ENCODE data around the gene B3GAT3.

- TF ChIP-seq CTCF (IDR thresholded peaks at IDR 0.05 in 2 of 3, conservative IDR thresholded peaks at IDR 0.05 in 1 of 3; ENCODE audit: borderline replicate concordance in 1 of 3, insufficient read depth in 1 of 3, low read depth in 2 of 3, low read length in 2 of 3) = no peak
- no peak for TF ChIP-seq EZH2 (IDR thresholded peaks at IDR 0.05)
- no peak for TF ChIP-seq JUND (IDR thresholded peaks at IDR 0.05)
- TF ChIP-seq POLR2AphosphoS5 (IDR thresholded peaks at IDR 0.05; ENCODE audit: low read depth, low read length) = no peak
- TF ChIP-seq SP1 (IDR thresholded peaks at IDR 0.05; ENCODE audit: low read depth) = no peak
- TF ChIP-seq SIN3A (IDR thresholded peaks at IDR 0.05; ENCODE audit: low read depth) = no peak
- no peak for TF ChIP-seq ZFX (IDR thresholded peaks at IDR 0.05)
- no peak for TF ChIP-seq CBX3 (IDR thresholded peaks at IDR 0.05; ENCODE audit: low read depth)
- TF ChIP-seq POLR2A (IDR thresholded peaks at IDR 0.05; ENCODE audit: borderline replicate concordance, extremely low read depth, insufficient read depth, insufficient read length) = no peak
Measured at GRCh38 chr11:62648967-62649364, 27.2 kb upstream of the B3GAT3 start.
